C4-2B (cell line): ENCODE measurements around the gene ATP8B4.

ENCODE experiments used
- H3K27ac ChIP-seq: fragments of 450-650 bp; 2 replicates; pipeline ENCODE4 v1.5.1; 2017
- CTCF ChIP-seq: fragments of 450-650 bp; conservative IDR thresholded peaks from 2 replicates; pipeline ENCODE4 v1.5.1; 2017; ENCODE audit warnings: mild to moderate bottlenecking
- ZFX ChIP-seq: fragments of 450-650 bp; IDR thresholded peaks from 2 replicates; pipeline ENCODE4 v1.6.1; 2017

The ATP8B4 gene

GRCh38 chr15:49889536-49889935, 229.5 kb downstream of the ATP8B4 start:
- TF ChIP-seq CTCF (no peak), ZFX (no peak)
- no peak overlapping the region for H3K27ac ChIP-seq

DNA sequence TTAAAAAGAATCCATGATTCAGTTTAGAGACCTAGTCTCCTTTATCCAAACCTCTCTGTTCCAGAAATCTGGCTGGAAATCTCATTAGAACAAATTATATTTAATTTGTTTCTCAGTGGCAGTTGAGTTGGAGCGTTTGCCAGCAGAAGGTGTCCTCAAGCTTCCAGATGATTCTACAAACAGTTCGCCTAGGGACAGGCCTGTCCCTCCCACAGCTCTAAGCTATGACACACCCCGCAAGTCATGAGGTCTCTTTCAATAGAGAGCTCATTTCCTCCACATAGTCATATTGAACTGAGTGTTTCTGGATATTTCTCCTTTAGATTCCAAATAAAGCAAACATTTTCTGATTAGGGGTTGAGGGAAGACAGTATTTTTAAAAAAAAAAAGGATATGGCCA, 230.3 kb downstream of the ATP8B4 start:
- TF ChIP-seq CTCF (no peak), ZFX (no peak)
- no peak overlapping the region for H3K27ac ChIP-seq

DNA sequence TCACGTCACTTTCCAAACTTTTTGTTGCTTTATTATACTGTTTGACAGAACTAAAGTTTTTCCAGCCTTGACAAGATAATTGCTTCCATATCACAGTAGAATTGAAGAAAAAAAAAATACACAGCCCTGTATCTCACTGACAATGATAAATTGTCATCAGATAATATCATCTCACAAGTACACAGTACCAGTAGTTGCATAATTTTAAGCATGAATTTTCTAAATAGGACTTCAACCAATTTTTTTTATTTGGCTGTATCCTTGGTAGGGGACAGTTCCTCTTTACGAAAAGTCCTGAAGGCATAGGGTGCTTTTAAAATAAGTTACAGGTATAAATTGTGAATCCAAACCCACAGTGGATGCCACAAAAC, 230.7 kb downstream of the ATP8B4 start:
- H3K27ac ChIP-seq, result no peak overlapping the region
- no peak for TF ChIP-seq CTCF
- no peak for TF ChIP-seq ZFX

GRCh38 chr15:49887659-49888322, 231.2 kb downstream of the ATP8B4 start:
- no peak for TF ChIP-seq CTCF
- TF ChIP-seq ZFX, result no peak
- H3K27ac ChIP-seq, result no peak overlapping the region

GRCh38 chr15:49883121-49883520, 235.9 kb downstream of the ATP8B4 start:
- no peak overlapping the region for H3K27ac ChIP-seq
- TF ChIP-seq ZFX (no peak), CTCF (no peak)

DNA sequence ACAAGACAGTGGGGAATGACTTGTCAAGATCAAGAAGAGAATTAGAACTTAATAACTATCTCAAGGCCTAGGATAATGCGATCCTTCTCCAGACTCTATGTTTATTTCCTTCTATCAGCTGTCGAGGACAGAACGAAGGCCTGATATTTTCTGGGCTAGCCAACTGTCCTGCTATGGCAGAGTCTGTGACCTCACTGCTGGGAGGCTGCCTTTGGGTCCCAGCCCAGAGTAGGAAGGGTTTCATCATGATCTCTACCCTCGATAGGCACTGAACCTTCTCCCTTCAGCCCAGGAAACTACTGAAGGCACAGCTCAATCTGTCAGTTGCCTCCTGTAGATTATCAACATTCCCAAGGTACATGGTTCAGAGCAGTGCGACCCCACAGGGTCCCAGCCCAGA, 237.2 kb downstream of the ATP8B4 start:
- H3K27ac ChIP-seq, result no peak overlapping the region
- no peak for TF ChIP-seq ZFX
- no peak for TF ChIP-seq CTCF

DNA sequence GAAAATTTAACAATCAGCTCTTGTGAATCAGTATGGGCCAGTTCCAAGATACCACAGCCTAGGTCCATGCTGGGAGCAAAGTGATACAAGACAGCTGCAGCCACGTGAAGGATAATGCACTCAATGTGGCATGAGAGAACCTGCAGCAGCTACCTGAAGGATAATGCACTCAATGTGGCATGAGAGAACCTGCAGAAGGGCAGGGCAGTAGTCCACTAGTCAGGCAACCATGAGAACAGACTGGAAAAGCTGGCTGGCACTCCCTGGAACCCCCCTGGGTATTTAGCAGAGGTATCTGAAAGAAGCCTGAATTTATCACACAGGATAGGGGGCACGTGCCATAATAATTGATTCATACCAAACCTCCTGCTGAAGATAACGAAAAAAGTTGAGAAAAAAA, 237.6 kb downstream of the ATP8B4 start:
- TF ChIP-seq CTCF (no peak), ZFX (no peak)
- no peak overlapping the region for H3K27ac ChIP-seq
